D341Med (cell line): ENCODE results near the gene TEX50.
"Not testable (repeated sequence)": the region's sequence is repeated elsewhere in the genome, so short reads cannot be mapped to it uniquely, and the experiment has no call there.

ENCODE experiments used
- DNase-seq: peaks from one replicate; pipeline ENCODE4 v3.0.0; 2012; ENCODE audit warnings: low spot score

TEX50 gene, protein sequence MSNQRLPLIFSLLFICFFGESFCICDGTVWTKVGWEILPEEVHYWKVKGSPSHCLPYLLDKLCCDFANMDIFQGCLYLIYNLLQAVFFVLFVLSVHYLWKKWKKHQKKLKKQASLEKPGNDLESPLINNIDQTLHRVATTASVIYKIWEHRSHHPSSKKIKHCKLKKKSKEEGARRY

DNA sequence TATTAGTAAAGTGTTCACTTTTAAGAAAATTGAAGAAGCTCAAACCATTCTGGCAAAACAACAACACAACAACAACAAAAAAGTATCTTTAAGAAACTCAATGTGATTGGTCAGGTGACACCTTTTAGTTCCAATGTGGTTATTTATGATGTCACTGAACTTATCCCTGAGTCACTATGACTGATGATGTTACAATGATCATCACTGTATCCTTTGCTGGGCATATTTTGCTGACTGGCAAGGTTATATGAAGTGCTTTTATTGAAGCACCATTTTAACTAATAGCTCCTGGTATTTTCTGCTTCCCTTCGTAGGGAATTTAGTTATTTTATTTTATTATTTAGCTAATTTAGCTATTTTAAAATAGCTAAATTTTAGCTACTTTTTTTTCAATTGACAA is at the start of gene TEX50:
Gene TEX50 (plus strand): TSS at position 223 of the 400 bp plus-strand sequence. CDS start 184 bp downstream, outside the sequence.
- no peak for DNase-seq

DNA sequence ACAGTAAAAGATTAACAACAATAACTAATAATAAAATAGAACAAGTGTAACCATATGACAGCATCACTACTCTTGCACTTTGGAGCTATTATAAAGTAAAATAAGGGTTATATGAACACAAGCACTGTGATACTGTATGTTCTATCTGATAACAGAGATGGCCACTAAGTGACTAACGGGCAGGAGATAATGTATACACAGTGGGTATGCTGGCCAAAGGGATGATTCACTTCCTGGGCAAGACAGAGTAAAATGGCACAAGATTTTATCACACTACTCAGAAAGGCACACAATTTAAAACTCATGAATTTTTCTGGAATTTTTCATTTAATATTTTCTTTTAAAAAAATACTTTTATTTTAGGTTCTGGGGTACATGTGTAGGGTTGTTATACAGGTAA is 44.6 kb upstream of the TEX50 start:
- DNase-seq = no peak

DNA sequence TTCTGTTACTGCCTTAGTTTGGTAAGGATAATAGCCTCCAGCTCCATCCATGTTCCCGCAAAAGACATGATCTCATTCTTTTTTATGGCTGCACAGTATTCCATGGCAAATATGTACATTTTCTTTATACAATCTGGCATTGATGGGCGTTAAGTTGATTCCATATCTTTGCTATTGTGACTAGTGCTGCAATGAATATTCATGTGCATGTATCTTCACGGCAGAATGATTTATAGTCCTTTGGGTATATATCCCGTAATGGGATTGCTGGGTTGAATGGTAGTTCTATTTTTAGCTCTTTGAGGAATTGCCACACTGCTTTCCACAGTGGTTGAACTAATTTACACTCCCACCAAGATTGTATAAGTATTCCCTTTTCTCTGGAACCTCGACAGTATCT is 44.0 kb upstream of the TEX50 start:
- DNase-seq = not testable (repeated sequence)

DNA sequence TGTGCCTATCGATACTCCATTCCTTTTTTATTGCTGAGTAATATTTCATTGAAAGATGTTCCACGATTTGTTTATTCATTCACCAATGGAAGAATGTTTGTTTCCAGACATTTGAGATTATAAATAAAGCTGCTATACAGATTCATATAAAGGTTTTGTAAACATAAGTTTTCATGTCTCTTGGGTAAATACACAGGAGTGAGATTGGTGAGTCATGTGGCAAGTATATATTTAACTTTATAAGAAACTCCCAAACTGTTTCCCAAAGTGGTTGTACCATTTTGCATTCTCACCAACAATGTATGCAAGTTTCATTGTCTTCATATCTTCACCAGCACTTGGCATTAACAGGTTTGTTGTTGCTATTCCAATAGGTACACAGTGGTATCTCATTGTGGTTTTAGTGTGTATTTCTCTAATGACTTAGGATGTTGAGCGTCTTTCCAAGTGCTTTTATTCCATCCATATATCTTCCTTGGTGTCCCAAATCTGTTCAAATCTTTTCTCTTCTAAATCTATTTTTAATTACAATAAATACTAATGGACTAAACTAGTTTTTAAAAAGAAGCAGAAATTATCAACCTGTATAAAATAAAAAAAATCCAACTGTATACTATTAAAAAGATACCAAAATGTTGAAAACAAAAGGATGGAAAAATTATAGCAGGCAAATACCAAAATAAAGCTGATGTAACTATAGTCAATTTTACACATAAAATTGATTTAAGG is 38.9 kb upstream of the TEX50 start:
- DNase-seq = no peak

DNA sequence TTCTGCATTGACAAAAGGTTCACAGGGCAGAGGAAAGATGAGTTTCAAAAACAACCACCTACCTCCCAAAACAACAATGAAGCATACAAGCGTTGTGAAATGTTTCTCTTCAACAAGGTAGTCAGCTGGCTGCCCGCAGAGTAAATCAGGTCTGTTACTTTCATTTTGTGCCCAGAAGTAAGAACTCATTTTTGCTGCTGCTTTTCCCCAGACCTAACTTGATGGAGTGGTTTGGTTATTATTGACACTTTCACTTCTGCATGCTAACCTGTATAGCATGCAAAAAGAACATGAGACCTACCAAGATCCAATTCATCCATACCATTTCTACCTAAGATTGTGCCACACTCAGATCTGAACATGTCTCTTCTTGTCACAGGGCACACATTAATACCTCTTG is 33.5 kb upstream of the TEX50 start:
- no peak for DNase-seq

DNA sequence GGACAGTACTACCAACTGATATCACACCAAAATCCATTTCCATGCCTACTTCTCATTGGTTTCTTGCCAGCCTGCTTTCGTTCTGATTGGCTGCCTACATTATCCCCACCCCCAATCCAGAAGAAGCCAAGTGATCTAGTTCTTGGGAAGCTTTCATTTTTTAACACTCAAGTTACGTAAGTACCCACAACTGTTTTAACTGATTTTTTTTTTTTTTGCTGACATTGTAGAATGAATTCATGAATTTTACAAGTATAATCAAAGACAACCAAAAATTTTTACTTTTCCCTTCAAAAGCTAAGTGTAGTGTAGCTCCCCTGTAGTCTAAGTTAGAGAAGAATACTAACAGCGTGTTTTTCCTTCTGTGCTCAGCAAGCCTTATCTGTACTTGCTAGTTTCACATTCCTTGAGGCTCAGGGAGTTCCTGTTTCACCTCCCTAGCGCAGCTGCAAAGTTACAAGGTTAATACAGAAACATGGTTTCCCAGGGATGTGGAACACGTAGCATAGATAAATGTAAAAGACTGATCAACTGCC is 32.0 kb upstream of the TEX50 start, which contains the start of gene SLC9C2:
Gene SLC9C2 (minus strand): TSS at position 17 of the 536 bp plus-strand sequence. CDS start 1,296 bp downstream, outside the sequence.
- no peak for DNase-seq

DNA sequence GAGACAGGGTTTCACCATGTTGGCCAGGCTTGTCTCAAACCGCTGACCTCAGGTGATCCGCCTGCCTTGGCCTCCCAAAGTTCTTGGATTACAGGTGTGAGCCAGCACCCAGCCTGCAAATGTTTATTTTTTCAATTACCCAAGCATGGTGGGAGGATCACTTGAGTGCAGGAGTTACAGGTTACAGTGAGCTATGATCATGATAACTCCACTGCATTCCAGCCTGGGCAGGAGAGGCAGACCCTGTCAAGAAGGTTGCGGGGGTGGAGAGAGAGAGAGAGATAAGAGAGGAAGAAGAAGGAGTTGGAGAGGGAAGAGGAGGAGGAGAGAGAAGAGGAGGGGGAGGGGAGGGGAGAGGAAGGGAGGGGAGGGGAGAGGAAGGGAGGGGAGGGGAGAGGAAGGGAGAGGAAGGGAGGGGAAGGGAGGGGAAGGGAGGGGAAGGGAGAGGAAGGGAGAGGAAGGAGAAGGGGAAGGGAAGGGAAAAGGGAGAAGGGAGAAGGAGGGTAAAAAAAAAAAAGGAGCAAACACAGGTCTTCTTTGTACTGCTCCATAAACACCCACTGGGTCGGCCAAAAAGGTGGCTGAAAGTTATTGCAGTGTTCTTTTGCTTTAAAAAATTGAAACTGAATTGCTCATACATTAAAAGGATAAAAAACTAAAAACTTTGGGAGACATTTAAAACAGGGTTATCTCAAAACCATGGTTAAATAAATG is 26.5 kb upstream of the TEX50 start:
- no peak for DNase-seq

DNA sequence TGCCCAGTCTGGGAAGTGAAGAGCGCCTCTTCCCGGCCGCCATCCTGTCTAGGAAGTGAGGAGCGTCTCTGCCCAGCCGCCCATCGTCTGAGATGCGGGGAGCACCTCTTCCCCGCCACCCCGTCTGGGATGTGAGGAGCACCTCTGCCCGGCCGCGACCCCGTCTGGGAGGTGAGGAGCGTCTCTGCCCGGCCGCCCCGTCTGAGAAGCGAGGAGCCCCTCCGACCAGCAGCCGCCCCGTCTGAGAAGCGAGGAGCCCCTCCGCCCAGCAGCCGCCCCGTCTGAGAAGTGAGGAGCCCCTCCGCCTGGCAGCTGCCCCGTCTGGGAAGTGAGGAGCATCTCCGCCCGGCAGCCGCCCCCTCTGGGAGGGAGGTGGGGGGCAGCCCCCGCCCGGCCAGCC is 22.1 kb upstream of the TEX50 start:
- not testable (repeated sequence) for DNase-seq

DNA sequence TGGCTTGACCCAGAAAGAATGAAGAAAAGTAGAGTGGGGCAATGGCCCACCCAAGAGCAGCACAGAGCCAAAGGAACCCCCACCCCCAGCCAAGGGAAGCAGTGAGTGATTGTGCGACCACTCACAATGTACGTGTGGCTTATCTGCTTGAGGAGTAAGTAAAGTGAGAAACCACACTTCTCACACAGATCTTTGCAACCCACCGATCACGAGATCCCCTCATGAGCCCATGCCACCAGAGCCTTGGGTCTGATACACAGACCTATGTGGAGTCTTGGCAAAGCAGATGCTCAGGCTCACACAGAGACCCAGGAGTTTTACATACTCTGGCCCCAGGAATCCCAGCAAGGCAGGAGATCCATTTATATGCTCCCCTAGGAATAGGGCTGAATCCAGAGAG is 18.3 kb upstream of the TEX50 start:
- DNase-seq = no peak

DNA sequence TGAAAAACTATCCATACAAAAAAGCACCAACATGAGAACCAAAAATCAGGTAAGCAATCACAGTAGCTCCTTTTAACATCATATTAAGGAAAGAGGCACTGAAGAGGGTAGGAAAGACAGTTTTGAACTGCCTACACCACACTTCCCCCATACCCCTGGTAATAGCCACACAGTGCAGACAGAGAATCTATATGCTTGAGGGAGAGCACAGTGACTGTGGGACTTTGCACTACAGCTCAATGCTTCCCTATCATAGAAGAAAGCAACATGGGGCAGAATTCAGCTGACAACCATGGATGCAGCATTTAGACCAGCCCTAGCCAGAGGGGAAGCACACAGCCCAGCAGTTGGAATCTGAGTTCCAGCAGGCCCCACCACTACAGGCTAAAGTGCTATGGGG is 7.9 kb upstream of the TEX50 start:
- no peak for DNase-seq

DNA sequence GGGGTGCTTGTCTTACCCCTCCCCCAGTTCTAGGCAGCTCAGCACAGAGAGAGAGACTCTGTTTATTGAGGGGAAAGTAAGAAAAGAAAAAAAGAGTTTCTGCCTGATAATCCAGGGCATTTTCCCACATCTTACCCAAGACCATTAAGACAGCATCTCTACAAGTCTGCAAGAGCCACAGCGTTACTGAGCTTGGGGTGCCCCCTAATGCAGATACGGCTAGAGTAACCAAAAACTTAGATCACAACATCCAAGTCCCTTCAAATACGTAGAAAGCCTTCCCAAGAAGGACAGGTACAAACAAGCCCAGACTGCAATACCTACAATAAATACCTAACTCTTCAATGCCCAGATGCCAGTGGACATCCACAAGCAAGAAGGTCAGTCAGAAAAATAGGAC is 6.2 kb upstream of the TEX50 start:
- DNase-seq = no peak

DNA sequence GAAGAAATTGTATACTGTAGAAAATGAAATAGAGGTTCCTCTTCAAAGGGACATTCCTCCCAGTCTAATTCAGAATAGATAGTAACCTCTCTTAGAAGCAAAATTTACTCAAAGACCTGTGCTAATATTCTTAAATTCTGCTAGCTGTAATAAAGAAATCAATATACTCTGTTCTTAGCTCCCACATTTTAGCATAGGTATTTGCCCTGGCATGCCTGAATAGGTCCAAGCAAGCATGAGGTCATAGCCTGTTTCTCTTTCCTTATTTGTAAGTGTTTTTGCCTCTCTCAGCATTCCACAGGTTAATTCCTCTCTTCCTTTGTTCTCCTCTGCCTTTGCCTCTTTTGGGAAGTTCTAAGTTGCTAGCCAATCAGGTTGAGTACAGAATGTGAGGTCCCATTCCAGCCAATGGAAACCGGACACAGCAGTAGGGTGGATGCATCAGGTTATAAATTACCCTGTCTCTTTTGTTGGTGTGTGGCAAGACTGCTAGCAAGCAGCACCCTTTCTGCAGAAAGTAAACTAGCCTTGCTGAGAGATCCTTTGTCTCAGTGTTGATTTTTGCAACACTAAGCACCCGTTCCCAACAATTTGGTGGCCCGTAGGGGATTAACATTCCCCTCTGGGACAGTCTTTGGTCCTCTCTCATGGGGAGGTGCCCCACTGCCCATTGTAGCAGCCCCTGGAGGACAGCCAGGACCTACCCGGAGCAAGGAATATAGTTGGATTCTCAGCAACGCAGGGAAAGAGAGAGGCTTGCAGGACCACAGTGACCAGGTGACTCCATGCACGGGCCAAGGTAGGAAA is 2.3 kb downstream of the TEX50 start:
- DNase-seq = not testable (repeated sequence)

DNA sequence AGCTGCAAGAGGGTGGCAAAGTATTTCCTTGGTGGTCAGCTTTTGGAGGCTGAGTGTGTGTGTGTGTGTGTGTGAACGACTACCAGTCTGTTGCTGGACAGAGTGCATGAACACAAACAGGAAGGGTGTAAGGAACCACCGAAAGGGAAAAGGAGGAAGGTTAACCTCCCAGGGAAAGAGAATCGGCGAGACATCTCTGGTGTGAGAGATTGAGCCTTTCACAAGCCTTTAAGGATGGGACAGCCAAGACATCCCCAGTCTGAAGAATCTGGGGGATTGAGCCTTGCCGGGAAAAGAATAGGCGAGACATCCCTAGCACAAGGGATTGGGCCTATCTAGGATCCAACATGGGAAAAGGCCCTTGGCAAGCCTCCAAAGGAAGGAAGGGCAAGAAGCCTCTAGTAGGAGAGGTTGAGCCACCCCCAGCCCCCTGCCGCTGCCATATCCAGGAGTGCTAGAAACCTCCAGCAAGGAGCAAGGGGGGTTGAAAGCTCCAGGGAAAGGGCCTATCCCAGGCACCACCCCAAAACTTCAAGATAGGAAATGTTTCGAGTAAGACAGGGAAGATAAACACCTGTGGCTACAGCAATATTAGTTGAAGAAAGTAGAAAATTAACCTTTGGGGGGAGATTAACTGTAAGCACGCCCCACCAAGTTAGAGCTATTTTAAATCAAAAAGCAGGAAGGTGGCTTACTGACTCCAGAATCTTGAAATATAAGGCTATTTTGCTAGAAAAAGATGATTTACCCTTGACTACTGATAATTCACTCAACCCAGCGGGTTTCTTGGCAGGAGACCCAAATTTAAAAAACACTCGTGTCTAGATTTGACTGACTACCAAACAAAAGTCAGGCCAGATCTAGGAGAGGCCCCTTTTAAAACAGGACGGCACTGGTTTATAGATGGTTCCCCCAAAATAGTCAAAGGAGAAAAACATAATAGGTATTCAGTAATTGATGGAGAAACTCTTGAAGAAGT is 3.2 kb downstream of the TEX50 start:
- no peak for DNase-seq

DNA sequence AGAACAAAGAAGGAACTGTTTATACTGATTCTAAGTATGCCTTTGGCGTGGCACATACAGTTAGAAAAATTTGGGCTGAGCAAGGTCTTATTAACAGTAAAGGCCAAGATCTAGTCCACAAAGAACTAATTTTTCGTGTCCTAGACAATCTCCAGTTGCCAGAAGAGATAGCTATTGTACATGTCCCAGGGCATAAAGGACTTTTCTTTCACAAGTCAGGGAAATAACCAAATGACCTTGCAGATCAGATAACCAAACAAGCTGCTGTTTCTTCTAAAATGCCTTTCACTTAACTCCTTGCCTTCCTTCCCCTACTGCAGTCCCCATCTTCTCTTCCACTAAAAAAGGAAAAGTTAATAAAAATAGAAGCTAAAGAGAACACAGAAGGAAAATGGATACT is 4.0 kb downstream of the TEX50 start:
- DNase-seq = no peak

DNA sequence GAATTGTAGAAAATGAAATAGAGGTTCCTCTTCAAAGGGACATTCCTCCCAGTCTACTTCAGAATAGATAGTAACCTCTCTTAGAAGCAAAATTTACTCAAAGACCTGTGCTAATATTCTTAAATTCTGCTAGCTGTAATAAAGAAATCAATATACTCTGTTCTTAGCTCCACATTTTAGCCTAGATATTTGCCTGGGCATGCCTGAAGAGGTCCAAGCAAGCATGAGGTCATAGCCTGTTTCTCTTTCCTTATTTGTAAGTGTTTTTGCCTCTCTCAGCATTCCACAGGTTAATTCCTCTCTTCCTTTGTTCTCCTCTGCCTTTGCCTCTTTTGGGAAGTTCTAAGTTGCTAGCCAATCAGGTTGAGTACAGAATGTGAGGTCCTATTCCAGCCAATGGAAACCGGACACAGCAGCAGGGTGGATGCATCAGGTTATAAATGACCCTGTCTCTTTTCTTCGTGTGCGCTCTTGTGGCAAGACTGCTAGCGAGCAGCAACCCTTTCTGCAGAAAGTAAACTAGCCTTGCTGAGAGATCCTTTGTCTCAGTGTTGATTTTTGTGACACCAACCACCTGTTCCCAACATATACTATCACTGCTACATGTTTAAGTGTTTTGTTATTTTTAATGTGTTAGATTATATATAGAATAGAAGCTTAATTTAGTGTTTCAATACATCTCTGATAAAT is 7.5 kb downstream of the TEX50 start:
- DNase-seq = not testable (repeated sequence)

DNA sequence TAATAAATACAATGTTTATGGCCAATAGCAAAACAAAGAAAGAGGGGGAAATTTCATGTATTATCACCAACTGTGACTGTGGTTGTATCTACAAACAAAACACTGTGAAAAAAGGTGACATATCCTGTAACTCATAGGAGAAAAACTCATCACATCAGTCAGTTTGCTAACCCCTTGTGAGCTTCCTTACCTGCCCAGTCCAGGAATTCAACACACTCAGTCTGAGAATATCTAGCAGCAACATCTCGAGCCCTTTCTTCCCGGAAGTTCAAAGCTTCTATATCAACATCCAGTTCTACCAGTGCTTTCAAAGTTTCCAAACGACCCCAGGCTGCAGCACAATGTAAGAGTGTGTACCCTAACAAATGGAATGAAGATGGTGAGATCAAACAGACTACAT is 11.5 kb downstream of the TEX50 start:
- DNase-seq = no peak

DNA sequence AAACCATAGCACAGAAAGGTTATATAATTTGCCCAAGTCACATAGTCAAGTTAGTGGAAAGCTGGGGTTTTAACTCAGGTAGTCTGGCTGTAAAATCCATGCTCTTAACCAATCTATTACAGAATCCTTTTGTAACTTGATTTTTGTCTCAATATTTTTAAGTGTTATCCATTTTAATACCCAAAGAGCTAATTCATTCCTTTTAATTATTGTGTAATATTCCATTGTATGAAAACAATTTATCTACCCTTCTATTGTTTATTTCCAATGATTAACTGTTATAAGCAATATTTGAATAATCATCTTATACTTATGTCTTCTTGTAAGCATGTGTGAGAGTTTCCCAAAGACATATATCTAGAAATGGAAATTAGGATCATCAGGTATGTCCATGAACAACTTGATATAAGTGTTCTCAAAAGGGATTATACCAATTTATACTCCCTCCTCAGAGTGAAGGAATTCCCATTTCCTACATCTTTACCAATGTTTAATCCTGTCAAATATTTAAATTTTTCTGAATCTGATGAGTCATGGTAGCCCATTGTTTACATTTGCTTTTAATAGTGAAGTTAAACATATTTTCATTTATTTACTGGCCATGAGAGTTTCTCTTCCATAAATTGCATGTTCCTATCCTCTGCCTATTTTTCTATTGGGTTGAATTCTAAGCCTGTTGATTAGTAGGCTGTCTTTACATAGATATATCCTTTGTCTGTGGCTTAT is 13.9 kb downstream of the TEX50 start:
- DNase-seq = no peak

DNA sequence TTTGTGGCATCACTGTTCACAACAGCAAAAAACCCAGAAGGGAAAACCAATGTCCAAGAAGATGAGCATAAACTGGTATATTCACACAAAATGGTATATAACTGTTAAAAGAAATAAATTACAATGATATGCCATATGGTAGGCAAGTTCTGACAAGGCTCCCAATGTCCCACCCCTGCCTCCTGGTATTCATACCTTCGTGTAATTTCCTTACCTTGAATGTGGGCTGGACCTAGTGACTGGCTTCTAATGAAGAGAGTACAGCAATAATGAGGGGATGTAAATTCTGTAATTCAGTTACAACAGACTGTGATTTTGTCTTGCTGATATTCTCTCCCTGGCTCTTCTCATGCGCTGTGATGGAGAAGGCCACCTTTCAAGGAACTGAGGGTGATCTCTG is 25.2 kb downstream of the TEX50 start:
- DNase-seq = no peak

DNA sequence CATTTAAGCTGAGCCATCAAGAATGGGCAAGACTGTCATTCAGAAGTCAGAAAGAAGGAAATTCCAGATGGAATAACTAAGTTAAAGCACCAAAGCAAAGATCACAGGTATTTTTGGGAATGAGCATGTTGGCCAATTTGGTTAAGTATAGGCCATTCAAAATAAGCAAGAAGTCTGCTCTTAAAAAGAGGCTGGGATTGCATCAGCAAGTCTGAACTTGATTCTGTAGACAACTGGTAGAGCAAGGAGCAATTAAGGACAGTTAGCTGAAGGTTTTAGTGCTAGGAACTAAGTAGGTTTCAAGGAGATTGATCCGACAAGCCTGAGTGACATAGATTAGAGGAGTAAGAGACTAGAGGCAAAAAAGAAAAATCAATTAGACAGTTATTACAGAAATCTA is 26.1 kb downstream of the TEX50 start:
- no peak for DNase-seq

DNA sequence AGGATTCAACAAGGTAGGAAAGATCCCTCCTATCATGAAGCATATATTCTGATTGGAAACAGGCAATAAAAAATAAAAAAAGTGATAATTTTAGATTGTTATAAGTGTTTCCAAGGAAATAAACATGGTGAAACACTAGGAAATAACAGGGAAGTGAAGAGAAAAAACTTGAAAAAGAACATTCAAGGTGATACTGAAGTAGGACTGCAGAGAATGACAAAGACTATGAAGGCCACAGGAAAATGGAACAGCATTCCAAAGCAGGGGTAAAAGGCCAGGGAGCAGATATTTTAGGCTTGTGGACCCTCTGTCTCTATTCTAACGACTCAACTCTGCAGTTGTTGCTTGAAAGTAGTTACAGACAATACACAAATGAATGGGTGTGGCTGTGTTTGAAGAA is 26.6 kb downstream of the TEX50 start:
- no peak for DNase-seq
